GM18499 (cell line): Measurements from ENCODE around the gene STARD13.

ENCODE experiments used
- ATAC-seq: cut with Tn5 transposase; IDR thresholded peaks from one replicate; pipeline ENCODE4 v1.9.1; 2021; ENCODE audit warnings: moderate number of reproducible peaks; ENCODE audit not compliant: insufficient read depth, unreplicated experiment

Gene STARD13, protein sequence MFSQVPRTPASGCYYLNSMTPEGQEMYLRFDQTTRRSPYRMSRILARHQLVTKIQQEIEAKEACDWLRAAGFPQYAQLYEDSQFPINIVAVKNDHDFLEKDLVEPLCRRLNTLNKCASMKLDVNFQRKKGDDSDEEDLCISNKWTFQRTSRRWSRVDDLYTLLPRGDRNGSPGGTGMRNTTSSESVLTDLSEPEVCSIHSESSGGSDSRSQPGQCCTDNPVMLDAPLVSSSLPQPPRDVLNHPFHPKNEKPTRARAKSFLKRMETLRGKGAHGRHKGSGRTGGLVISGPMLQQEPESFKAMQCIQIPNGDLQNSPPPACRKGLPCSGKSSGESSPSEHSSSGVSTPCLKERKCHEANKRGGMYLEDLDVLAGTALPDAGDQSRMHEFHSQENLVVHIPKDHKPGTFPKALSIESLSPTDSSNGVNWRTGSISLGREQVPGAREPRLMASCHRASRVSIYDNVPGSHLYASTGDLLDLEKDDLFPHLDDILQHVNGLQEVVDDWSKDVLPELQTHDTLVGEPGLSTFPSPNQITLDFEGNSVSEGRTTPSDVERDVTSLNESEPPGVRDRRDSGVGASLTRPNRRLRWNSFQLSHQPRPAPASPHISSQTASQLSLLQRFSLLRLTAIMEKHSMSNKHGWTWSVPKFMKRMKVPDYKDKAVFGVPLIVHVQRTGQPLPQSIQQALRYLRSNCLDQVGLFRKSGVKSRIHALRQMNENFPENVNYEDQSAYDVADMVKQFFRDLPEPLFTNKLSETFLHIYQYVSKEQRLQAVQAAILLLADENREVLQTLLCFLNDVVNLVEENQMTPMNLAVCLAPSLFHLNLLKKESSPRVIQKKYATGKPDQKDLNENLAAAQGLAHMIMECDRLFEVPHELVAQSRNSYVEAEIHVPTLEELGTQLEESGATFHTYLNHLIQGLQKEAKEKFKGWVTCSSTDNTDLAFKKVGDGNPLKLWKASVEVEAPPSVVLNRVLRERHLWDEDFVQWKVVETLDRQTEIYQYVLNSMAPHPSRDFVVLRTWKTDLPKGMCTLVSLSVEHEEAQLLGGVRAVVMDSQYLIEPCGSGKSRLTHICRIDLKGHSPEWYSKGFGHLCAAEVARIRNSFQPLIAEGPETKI

DNA sequence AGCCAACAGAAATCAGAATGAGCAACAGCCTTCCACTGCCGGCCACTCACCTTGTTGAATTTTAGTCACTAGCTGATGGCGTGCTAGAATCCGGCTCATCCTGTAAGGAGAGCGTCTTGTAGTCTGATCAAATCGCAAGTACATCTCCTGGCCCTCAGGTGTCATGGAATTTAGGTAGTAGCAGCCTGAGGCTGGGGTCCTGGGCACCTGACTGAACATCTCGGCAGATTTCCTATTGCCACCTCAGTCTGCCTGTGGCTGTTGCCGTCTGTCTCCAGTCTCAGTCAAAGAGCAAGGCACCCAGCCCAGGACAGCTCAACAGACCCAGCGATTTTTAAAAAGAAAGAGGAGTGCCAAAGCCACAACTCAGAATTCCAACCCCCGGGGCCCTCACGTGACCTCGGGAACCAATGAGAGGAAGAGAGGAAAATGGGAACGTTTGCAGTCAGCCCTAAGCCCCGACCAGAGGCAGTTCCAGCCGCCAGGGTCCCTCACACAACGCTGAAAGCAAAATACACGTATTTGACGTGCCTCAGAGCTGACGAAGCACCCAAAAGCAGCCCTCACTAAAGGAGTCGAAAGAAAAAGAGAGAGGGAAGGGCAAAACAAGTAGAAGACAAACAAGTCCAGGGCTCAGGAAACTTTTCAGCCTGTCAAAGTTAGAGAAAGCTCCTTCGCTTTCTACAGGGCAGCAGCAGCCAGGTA is at the start of gene STARD13:
STARD13 (minus strand) TSS at position 336 of the 705 bp plus-strand sequence; CDS start at position 219, 117 bp downstream.
- no peak for ATAC-seq

DNA sequence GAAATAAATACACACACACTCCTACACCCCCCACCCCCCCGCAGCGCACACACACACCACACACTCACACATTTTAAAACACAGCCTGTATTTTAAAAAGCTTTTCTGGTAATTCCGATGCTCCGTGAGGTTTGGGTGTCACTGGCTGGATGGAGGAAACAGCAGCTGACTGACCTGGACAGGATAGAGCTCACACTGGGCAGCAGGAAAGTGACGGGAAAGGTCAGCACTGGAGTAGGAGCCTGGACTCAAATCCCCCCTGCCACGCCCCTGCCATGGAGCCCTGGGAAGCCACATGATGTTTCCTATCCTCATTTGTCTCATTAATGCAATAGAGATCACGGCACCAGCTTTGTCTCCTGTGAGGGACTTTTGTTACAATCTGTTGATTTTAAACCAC is 49.3 kb upstream of the STARD13 start:
- no peak for ATAC-seq

DNA sequence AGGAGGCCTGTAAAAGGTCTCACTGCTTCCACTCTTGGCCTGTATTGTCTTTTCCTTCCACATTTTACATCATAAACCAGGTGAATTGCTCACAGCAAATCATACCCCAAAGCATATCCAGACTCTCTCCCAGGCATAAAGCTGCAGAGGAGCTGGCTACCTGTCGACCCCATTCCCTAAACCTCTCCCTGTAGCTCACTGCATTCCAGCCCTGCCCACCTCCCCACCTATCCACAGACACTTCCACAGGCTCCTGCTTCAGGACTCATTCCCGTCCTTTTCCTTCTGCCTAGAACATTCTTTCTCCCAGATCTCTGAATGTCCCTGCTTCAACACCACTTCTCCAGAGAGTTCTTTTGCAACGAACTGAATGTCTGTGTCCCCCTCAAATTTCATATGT is 46.4 kb upstream of the STARD13 start:
- ATAC-seq = no peak

DNA sequence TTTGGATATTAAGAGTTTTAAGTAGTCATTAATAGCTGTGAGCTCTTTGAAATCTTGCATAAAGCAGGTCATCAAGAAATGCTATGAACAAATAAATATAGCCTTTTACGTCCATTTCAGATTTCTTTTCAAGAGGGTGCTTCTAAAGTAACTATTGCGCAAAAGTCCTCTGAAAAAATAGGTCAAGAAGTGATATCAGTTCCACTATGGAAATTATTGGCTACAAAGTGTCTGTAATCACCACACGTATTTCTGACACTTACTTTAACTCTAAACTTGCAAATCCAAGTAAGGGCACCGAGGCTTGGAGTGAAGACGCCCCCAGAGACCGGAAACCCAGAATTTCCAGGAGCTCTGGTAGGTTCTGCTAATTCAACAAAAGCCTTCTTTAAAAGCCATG is 44.9 kb upstream of the STARD13 start:
- ATAC-seq = no peak

DNA sequence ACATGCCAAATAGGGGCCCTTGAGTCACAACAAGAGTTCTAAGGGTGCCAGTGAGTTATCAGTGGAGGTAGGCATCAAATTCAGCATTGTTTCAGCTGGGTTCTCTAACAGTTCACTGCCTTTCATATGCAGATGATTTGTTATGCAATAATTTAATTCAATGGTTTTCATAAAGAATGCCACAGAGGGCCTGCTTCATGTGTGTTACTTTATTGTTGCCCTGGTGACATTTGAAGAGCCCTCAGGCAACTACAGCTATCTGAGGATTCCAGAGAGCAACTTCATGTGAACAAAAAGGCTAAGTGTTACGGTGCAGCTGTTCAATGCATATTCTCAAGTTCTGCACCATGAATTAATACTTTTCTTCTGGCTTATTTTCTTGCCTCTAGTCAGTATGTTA is 43.1 kb upstream of the STARD13 start:
- ATAC-seq = no peak

DNA sequence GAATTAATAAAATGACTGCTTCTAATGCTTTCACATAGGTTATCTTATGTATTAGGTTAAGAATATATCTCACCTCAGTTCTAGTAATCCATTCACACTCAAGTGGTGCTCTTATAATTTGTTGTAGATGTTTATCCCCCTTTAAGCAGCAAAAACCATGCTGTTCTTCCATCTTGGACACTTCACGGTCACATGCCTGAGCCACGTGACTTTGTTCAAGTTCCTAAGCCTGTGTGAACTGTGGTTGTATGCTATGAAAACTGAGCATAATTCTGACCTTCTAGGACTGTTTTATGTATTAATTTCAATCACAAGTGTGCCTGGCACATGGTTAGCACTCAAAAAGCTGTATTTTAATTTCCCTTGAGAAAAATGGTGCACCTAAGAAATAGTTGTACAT is 41.2 kb upstream of the STARD13 start:
- ATAC-seq = no peak

DNA sequence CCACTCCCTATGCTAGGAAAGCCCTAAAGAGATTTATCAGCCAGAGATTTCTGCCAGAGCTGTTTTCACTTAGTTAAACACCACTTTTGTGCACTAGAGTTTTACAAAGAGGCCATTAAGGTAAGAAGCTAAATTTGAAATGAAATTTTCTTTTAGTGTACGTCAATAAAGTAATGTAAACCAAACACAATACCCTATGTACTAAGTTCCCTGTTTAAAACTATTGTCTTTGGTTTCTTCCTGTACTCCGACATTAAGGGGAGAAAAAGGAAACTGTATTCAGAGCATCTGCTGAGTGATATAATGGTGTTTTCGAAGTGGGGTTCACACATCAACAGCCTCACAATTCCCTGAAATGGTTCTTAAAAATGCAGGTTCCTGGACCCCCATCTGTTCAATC is 40.7 kb upstream of the STARD13 start:
- ATAC-seq = no peak

DNA sequence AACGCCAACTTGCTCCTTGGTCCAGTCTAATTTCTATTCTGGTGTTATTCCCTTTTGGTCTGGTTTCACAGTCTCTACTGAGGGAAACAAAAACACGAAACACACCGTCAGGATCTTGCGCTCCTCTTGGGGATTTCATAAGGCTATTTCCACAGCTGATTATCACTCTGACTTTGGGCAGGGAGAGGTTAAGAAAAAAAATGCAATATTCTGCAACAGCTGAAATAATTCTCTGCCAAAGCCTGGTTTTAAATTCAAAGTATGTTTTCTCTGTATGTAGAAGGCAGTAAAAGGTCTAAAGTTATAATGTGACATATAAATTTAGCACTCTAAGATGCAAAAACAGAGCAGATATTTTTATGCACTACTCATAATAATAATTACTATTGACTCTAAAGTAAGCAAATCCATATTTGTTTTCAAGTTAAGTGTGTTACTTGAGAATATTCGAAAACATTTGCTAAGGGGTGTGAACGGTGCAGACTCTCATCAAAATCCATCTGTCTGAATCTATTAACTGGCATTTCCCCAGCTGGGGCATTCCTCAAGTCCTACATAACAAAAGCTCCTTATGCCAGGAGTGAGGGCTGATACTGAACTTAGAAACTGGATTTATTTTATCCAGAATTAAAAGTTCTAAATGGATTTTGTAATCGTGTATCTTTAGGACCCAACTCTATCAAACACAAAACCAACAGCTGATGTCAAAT is 38.4 kb upstream of the STARD13 start:
- ATAC-seq = no peak

DNA sequence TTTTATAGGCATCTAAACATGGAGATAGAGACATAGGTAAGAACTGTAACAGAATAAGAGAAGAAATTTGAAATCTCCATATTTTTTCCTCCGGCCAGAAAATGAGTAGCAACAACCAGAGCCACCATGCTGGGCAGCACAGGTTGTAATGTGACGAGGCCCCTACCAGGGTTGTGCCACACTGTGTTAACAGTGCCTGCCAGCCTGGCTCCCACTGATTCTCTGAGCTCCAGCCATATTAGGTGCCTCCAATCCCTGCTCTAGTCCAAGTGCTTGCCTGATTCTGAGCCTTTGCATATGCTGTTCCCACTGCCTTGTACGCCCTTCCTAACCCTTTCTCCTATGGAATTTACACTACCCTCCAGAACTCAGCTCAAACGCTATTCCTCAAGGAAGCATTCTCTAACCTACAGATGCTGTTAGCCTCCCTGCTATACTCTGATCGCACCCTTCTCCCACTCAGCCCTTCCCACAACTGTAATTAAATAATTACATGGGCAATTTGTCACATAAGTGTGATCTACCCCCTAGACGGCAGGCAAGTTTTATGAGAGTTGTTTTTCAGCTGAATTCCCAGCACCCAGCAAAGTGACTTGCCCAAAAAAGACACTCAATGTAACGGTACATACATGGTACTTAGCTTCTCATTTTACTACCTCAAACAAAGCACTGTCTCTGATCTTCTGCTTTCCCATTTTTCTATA is 37.6 kb upstream of the STARD13 start:
- ATAC-seq = no peak

DNA sequence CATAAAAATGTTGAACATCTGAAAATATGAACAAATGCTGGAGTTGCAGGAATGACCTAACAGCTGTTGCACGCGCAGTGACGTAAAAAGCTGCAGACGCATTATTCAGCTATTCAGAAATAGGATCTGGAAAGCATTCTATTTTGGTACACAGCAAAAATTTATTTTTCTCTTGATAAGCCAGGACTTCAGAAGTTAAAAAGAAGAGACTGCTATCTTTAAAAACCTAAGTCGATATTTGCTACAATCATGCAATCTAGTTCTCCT is 36.9 kb upstream of the STARD13 start:
- no peak for ATAC-seq

DNA sequence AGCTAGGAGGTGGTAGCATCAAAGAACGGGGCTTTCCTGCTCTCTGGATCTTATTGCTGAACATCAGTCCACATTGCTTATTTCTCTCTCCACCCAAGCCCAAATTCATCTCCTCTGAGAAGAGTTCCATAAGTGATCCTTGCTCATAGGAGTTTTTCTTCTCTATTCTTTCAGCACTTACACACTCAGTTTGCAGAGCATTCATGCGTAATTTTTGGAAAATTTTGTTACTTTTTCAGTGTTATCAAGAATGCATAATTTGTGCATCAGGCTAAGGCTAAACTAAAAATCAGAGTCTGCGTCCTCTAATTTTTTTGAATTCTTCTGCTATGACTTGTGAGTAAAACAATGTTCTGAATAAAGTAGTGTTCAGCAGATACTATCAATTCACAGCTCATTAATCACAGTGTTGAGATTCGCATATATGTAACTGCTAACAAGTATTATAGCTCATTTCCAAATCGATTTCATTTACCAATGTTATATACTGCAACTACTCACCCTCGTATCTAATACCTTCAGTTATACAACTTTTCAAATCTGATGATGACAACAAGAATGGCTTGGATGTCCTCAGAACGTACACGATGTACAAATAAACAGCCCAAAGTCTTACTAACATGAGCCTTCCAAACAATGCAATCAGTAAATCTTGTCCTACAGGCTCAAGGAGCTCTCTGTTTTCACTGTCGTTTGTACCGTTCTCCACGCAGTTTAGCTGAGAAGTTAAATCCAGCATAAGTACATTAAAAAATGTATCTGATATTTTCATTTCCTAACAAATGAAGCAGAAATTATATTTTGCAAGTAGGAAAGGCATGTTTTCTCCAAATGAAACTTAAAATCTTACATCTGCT is 36.4 kb upstream of the STARD13 start:
- no peak for ATAC-seq

DNA sequence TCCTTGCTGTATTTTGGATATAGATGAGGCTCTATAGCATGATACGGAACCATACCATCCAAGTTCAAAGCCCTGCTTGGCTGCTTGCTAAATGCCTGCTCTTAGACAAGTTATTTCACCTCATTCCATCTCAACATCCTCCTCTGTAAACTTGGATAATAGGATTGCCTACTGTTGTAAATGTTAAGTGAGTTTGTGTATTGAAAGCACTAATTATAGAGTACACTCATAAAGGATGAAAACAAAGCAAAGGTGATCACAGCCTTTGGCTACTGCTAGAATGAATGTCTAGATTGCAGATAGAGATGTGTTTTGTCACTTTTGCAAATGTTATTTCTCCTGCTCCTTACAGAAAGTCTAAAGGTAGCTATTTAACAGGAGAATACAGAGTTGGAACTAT is 34.3 kb upstream of the STARD13 start:
- ATAC-seq = no peak

DNA sequence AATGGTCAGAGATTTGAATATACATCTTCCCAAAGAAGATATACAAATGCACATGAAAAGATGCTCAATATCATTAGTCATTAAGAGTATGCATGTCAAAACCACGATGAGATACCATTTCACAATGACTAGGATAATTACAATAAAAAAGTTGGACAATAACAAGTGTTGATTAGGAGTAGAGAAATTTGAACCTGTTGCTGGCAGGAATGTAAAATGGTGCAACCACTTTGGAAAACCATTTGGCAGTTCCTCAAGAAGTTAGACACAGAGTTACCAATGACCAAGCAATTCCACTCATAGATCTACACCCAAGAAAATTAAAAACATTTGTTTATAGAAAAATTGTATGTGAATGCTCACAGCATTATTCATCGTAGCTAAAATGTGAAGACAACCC is 33.2 kb upstream of the STARD13 start:
- no peak for ATAC-seq

DNA sequence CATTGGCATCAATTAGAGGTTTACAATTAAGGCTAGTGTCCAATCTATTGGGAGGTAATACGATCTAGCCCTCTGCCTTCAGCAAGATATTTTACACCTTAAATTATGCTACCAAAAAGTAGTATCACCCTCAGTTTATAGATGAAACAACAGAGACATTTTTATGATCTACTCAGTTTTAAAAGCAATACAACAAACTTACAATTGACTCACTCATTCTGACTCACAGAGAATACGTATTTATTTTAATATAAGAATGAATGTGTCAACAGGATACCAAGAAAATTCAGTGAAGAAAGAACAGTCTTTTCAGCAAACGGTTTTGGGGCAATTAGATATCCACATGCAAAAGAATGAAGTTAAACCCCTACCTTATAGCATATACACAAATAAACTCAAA is 32.5 kb upstream of the STARD13 start:
- ATAC-seq = no peak

DNA sequence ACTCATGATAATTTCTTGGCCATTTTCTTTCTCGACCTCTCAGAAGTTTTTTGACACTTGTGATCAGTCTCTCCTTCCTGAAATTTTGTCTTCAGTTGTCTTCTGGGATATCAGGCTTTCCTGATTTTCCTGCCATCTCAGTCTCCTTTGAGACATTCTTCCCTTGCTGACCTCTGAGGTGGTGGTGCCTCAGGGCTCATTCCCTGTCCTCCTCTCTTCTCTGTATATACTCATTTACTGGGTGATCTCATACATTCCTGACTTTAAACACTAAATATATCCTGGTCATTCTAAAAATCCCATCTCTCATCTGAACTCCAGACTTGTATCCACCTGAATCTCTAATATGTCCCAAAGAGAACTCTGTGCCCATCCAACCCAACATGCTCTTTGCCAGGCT is 31.3 kb upstream of the STARD13 start:
- ATAC-seq = no peak

DNA sequence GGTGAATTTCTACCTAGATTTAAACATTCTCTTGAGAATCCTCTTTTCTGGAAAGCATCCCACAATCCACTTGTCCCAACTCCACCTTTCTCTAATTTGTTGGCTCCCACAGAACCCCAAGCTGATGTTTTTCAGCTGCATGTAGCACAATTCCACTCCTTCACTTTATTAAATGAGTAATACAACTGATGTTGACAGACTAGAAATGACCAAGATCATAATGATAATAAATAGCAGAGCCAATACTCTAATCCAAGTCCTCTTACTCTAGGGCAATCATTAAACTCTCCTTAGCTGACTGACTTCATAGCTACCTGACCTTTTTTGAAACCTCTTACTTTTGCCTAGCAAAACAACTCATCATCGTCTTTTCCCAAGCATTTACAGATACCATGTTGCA is 27.9 kb upstream of the STARD13 start:
- no peak for ATAC-seq

DNA sequence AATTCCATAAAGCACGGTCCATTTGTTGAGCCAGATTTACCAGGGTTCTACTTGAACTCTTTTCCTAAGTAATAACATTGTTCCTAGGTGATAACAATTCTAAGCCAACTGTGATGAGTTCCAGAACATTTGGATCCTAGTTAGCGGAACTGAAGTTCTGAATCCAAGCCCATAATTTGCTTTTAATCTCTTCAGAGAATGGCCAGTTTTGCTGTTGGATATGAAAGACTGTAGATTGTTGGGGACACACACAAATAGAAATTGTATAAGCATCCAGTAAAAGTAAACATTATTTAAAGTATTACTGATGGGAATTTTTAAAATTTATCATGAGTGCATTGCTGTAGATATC is 27.3 kb upstream of the STARD13 start:
- ATAC-seq = no peak

DNA sequence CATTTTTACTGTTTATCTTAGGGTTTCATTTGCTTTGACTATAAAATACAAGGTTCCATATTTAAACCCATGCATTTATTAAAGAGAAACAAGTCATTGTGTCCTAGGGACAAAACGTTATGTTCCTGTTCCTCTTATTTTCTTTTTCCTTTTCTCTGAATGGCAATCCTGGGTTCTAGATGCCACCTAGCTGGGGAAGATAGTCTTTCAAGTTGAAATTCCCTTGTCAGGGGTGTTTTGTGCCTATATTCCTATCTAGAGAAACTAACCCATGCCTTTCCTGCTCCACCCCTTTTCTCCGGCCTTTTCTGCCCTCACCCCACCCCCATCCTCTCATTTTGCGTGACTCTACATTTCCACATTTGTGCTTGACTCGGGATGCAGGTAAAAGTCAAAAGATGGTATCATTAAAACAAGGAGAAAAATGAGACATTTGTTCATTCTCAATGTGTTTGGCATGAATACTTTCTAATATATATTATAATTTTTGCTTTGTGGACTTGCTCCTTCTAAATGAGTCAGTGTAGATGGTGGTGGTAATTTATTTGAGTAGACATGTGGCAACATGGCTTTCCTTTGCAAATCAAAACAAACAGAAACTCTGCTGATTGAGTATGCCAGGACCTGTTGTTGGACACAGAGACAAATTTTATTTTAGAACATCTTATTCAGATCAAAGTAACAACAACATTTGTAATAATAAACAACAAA is 26.8 kb upstream of the STARD13 start:
- no peak for ATAC-seq
